Prostate gland (tissue), 2 donors: ENCODE data around the gene CPED1. TPM values are rescaled to one million over a fixed set of nuclear protein-coding genes. Genes with fewer than 3 reads are reported as not detected.
"Not testable (repeated sequence)": the region's sequence is repeated elsewhere in the genome, so short reads cannot be mapped to it uniquely, and the experiment has no call there.

ENCODE experiments used
- DNase-seq: peaks from one replicate; pipeline ENCODE4 v3.0.0-alpha.2; 2019; ENCODE audit warnings: low spot score
- H3K27ac ChIP-seq, 2 donors: fragments of 200-600 bp; sonication (generic); 2 replicates each; pipeline ENCODE4 v1.5.1; 2017 to 2019
- H3K27me3 ChIP-seq: fragments of 200-600 bp; sonication (generic); replicated peaks from 2 replicates; pipeline ENCODE4 v1.5.1; 2019; ENCODE audit not compliant: insufficient read depth
- H3K36me3 ChIP-seq, 2 donors: fragments of 200-600 bp; sonication (generic); 1 replicate in 1 of 2; 2 replicates in 1 of 2; pipeline versions ENCODE4 v1.5.1 to v1.8.1; 2017 to 2019
- H3K4me1 ChIP-seq: fragments of 200-600 bp; sonication (generic); replicated peaks from 2 replicates; pipeline ENCODE4 v1.5.1; 2019
- H3K4me3 ChIP-seq, 2 donors: fragments of 200-600 bp; sonication (generic); 2 replicates each; pipeline ENCODE4 v1.5.1; 2017 to 2019
- H3K9me3 ChIP-seq: fragments of 200-600 bp; sonication (generic); 2 replicates; pipeline ENCODE4 v1.5.1; 2017
- POLR2A ChIP-seq: fragments of 450-650 bp; IDR thresholded peaks from one replicate; pipeline ENCODE4 v1.6.1; 2016; ENCODE audit warnings: antibody characterized with exemption, mild to moderate bottlenecking
- POLR2AphosphoS5 ChIP-seq: sonication (generic); formaldehyde crosslinking; IDR thresholded peaks from one replicate; pipeline ENCODE4 v1.6.1; 2017; ENCODE audit warnings: antibody characterized with exemption
- WGBS: methylation state at CpG from one replicate; pipeline ENCODE4 v1.1.5; 2018; 5-methylcytosine and 5-hydroxymethylcytosine counted together
- intact Hi-C: fragments of 100-400 bp; cut with DNase I; formaldehyde crosslinking; loops from one replicate; pipeline ENCODE4 v1.14.2; 2022
- total RNA-seq, 2 donors: library from RNA; depleted of rRNA; stranded (reverse); fragments of >200 nt; gene quantifications; one replicate each; pipeline ENCODE4 v1.1.0, GENCODE V29; 2016
- TF ChIP-seq, protein P1 (sequence below), 4 experiments: fragments of 200-600 bp in 2 of 4; fragments of 450-650 bp in 2 of 4; sonication (generic) in 2 of 4; IDR thresholded peaks; 1 replicate in 3 of 4; 2 replicates in 1 of 4; pipeline ENCODE4 v1.5.1; 2016 to 2019; ENCODE audit warnings: antibody characterized with exemption in 4 of 4, mild to moderate bottlenecking in 2 of 4, moderate library complexity in 2 of 4

Gene CPED1
- total RNA-seq, 2 donors from 2014 or later = 10.7 to 23.3 TPM

DNA sequence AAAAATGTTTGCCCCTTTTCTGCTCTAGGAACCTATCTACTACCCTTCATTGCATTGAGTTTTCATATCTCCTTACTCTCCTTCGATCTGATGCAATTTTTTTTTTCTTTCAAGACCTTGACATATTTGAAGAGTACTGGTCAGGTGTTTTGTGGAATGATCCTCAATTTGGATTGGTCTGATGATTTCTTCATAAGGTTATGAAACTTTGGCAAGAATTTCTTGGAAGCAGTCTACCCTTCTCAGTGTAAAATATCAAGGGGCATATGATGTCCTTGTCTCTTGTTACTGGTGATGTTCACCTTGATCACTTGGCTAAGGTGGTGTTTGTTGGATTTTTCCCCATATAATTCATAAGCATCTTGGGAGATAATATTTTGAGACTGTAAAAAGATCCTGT, 64.7 kb downstream of the CPED1 start:
- Histone ChIP-seq H3K4me1 (no peaks in the 10 kb centered on the region), H3K27ac (no peak overlapping the region), H3K9me3 (no peaks in the 10 kb centered on the region), H3K4me3 (no peak overlapping the region), H3K27me3 (no peaks in the 10 kb centered on the region), H3K36me3 (no peaks in the 10 kb centered on the region)
- no peak for DNase-seq
- intact Hi-C loops = no loop called here
- 97% methylated on average over 1 of the region's 1 CpG for WGBS
- TF ChIP-seq POLR2A (no peak), POLR2AphosphoS5 (no peak)
- TF ChIP-seq, protein P1, sequence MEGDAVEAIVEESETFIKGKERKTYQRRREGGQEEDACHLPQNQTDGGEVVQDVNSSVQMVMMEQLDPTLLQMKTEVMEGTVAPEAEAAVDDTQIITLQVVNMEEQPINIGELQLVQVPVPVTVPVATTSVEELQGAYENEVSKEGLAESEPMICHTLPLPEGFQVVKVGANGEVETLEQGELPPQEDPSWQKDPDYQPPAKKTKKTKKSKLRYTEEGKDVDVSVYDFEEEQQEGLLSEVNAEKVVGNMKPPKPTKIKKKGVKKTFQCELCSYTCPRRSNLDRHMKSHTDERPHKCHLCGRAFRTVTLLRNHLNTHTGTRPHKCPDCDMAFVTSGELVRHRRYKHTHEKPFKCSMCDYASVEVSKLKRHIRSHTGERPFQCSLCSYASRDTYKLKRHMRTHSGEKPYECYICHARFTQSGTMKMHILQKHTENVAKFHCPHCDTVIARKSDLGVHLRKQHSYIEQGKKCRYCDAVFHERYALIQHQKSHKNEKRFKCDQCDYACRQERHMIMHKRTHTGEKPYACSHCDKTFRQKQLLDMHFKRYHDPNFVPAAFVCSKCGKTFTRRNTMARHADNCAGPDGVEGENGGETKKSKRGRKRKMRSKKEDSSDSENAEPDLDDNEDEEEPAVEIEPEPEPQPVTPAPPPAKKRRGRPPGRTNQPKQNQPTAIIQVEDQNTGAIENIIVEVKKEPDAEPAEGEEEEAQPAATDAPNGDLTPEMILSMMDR (IDR thresholded peaks at IDR 0.05) = no peak

DNA sequence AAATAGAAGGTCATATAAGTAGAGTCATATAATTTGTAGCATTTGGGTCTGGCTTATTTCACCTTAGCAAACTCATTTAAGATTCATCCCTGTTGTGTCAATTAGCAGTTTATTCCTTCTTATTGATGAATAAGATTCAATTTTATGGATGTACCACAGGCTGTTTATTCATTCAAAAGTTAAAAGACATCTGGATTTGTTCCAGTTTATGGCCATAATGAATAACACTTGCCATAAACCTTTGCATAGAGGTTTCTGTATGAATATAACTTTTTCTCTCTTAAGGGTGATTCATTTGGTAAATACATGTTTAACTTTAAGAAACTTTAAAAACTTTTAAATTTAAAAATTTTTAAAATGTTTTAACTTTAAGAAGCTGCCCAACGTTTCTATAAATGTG, 66.4 kb downstream of the CPED1 start:
- no peaks in the 10 kb centered on the region for H3K27me3 ChIP-seq
- TF ChIP-seq POLR2AphosphoS5 = no peak
- TF ChIP-seq POLR2A = no peak
- TF ChIP-seq, protein P1 (IDR thresholded peaks at IDR 0.05) = no peak
- H3K4me1 ChIP-seq = no peaks in the 10 kb centered on the region
- H3K4me3 ChIP-seq = no peak overlapping the region
- H3K36me3 ChIP-seq = no peaks in the 10 kb centered on the region
- no peak overlapping the region for H3K27ac ChIP-seq
- no peak for DNase-seq
- 74% methylated on average over 1 of the region's 1 CpG for WGBS
- H3K9me3 ChIP-seq = no peaks in the 10 kb centered on the region
- intact Hi-C loops = no loop called here

GRCh38 chr7:121057878-121058277, 69.4 kb downstream of the CPED1 start:
- DNase-seq = no peak
- Histone ChIP-seq H3K27ac (no peak overlapping the region), H3K36me3 (no peaks in the 10 kb centered on the region), H3K27me3 (no peaks in the 10 kb centered on the region), H3K4me3 (no peak overlapping the region), H3K4me1 (no peaks in the 10 kb centered on the region), H3K9me3 (no peaks in the 10 kb centered on the region)
- intact Hi-C loops = no loop called here
- 90% methylated on average over 5 of the region's 5 CpGs for WGBS
- TF ChIP-seq POLR2AphosphoS5 (no peak), POLR2A (no peak)
- TF ChIP-seq, protein P1 (IDR thresholded peaks at IDR 0.05) = no peak

- TF ChIP-seq POLR2A (no peak), POLR2AphosphoS5 (no peak)
- TF ChIP-seq, protein P1 (IDR thresholded peaks at IDR 0.05) = no peak
- 94% methylated on average over 2 of the region's 2 CpGs for WGBS
- Histone ChIP-seq H3K36me3 (no peaks in the 10 kb centered on the region), H3K27ac (no peak overlapping the region), H3K9me3 (no peaks in the 10 kb centered on the region), H3K4me1 (no peaks in the 10 kb centered on the region), H3K27me3 (no peaks in the 10 kb centered on the region), H3K4me3 (no peak overlapping the region)
- intact Hi-C loops = no loop called here
- DNase-seq = no peak
Measured at GRCh38 chr7:121058975-121059374, 70.5 kb downstream of the CPED1 start.

- H3K27ac ChIP-seq, intact Hi-C loops: not testable (repeated sequence)
- WGBS = 90% methylated on average over 25 of the region's 40 CpGs
Measured at GRCh38 chr7:121059979-121060509, 71.5 kb downstream of the CPED1 start.

More at GRCh38 chr7:121059979-121060509, 71.5 kb downstream of the CPED1 start:
- H3K4me3 ChIP-seq, H3K36me3 ChIP-seq, DNase-seq, H3K9me3 ChIP-seq, H3K27me3 ChIP-seq, H3K4me1 ChIP-seq: not testable (repeated sequence)
